PC-3 (cell line): ENCODE results near the gene IFFO2. TPM values are rescaled to one million over a fixed set of nuclear protein-coding genes. Genes with fewer than 3 reads are reported as not detected.
A peak's percentile ranks its signal among the peaks of the same experiment; 100 is the strongest.

Experiments used
- ATAC-seq: fragments of 200-7000 bp; cut with Tn5 transposase; 2 replicates; pipeline ENCODE4 v1.9.1; 2020; ENCODE audit warnings: mild to moderate bottlenecking, moderate library complexity
- BruUV-seq: library from RNA; stranded (reverse); fragments of 400-500 nt; replicated peaks from 2 replicates; lab custom pipeline; 2021; lab: Mats Ljungman, UMichigan
- CTCF ChIA-PET: fragments of 300-600 bp; sonication (Branson Sonifier 250); formaldehyde crosslinking; loops from one replicate; lab custom pipeline; 2022; ENCODE audit warnings: antibody characterized with exemption; lab: Charles Lee
- POLR2A ChIA-PET: fragments of 300-600 bp; sonication (Branson Sonifier 250); formaldehyde crosslinking; loops from one replicate; lab custom pipeline; 2022; ENCODE audit warnings: antibody characterized with exemption; ENCODE audit not compliant: unreplicated experiment; lab: Charles Lee
- DNase-seq: peaks from one replicate; pipeline ENCODE4 v3.0.0-alpha.2; 2015
- H2AFZ ChIP-seq: fragments of 300-600 bp; sonication (generic); 2 replicates; pipeline ENCODE4 v1.6.0; 2016; ENCODE audit warnings: antibody characterized with exemption, low read length
- H3F3A ChIP-seq: fragments of 300-600 bp; sonication (generic); one replicate; pipeline ENCODE4 v1.6.0; 2017; ENCODE audit warnings: antibody characterized with exemption, low read length, control low read depth, mild to moderate bottlenecking; ENCODE audit not compliant: unreplicated experiment
- H3K27ac ChIP-seq: fragments of 300-600 bp; sonication (generic); 2 replicates; pipeline ENCODE4 v1.5.1; 2016; ENCODE audit warnings: mild to moderate bottlenecking, low read length
- H3K27me3 ChIP-seq: fragments of 300-600 bp; sonication (generic); 2 replicates; pipeline ENCODE4 v1.6.1; 2016; ENCODE audit warnings: low read length, mixed read lengths
- H3K36me3 ChIP-seq: fragments of 300-600 bp; sonication (generic); 2 replicates; pipeline ENCODE4 v1.6.1; 2016; ENCODE audit warnings: low read depth, mixed run types, low read length, mixed read lengths
- H3K4me1 ChIP-seq: fragments of 300-600 bp; sonication (generic); 2 replicates; pipeline ENCODE4 v1.5.1; 2016; ENCODE audit warnings: low read length; ENCODE audit not compliant: insufficient read depth
- H3K4me2 ChIP-seq: fragments of 300-600 bp; sonication (generic); 2 replicates; pipeline ENCODE4 v1.6.0; 2016; ENCODE audit warnings: low read length
- H3K4me3 ChIP-seq: fragments of 300-600 bp; sonication (generic); 2 replicates; pipeline ENCODE4 v1.5.1; 2016; ENCODE audit warnings: mild to moderate bottlenecking, low read length, mixed read lengths
- H3K79me2 ChIP-seq: fragments of 300-600 bp; sonication (generic); 2 replicates; pipeline ENCODE4 v1.6.1; 2017; ENCODE audit warnings: low read length, mixed read lengths
- H3K9ac ChIP-seq: fragments of 300-600 bp; sonication (generic); 2 replicates; pipeline ENCODE4 v1.6.0; 2016; ENCODE audit warnings: mild to moderate bottlenecking, low read length
- H3K9me2 ChIP-seq: fragments of 300-600 bp; sonication (generic); replicated peaks from 2 replicates; pipeline ENCODE4 v1.6.1; 2016; ENCODE audit warnings: mixed run types, low read length, mixed read lengths
- H3K9me3 ChIP-seq: fragments of 300-600 bp; sonication (generic); 2 replicates; pipeline ENCODE4 v1.6.1; 2016; ENCODE audit warnings: low read length, mixed read lengths
- H4K20me1 ChIP-seq: fragments of 300-600 bp; sonication (generic); 2 replicates; pipeline ENCODE4 v1.6.1; 2016; ENCODE audit warnings: low read length, mixed read lengths
- EZH2 ChIP-seq: fragments of 300-600 bp; sonication (generic); IDR thresholded peaks from one replicate; pipeline ENCODE4 v1.6.1; 2017; ENCODE audit warnings: antibody characterized with exemption, mild to moderate bottlenecking, low read length; ENCODE audit not compliant: unreplicated experiment
- EZH2phosphoT487 ChIP-seq: fragments of 300-600 bp; sonication (generic); IDR thresholded peaks from 2 replicates; pipeline ENCODE4 v1.6.1; 2018; ENCODE audit warnings: mild to moderate bottlenecking, antibody characterized with exemption, low read length, borderline replicate concordance
- intact Hi-C: fragments of 100-400 bp; cut with micrococcal nuclease; formaldehyde crosslinking; loops from 2 replicates; pipeline ENCODE4 v1.9.0; 2023
- total RNA-seq: library from RNA; depleted of rRNA; stranded (reverse); fragments of >200 nt; gene quantifications from 2 replicates; pipeline ENCODE4 v1.2.3, GENCODE V29; 2014
- TF ChIP-seq, protein P1 (sequence below): fragments of 300-600 bp; sonication (generic); conservative IDR thresholded peaks from 2 replicates; pipeline ENCODE4 v1.5.1; 2017; ENCODE audit warnings: antibody characterized with exemption, low read depth, mild to moderate bottlenecking, low read length

IFFO2 gene
- total RNA-seq, 1 experiment from 2014 or later: 30.7 TPM

DNA sequence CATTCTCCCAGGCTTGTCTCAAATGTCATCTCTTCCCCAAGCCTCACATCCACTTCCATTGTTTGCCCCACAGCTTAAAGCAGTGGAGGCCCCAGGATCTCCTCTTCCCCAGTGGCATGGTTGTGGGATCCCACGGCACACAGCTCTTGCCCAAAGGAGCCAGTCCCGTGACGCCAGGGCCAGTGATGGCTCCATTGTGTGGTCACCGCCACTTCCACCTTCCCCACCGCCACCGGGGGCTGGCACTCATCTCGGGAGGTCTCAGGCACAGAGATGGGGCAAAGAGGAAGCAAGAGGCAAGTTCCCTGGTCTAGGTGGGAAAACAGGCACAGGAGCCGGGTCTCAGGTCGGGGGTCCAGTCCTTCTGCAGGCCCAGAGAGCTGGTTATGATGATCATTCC, 31.2 kb downstream of the IFFO2 start:
- Histone ChIP-seq H4K20me1 (no peaks in the 10 kb centered on the region), H3K79me2 (peaks cover 83% of the 10 kb centered on the region), H3K27ac (no peak overlapping the region), H3K27me3 (no peaks in the 10 kb centered on the region), H3K4me2 (no peak overlapping the region), H3K36me3 (peaks cover 8% of the 10 kb centered on the region; the same call in 1 of the 2 replicates), H2AFZ (no peak overlapping the region), H3K4me3 (no peak overlapping the region), H3K9ac (no peak overlapping the region), H3K9me2 (no peaks in the 10 kb centered on the region), H3F3A (no peaks in the 10 kb centered on the region), H3K9me3 (no peaks in the 10 kb centered on the region), H3K4me1 (peaks cover 82% of the 10 kb centered on the region)
- TF ChIP-seq, protein P1, sequence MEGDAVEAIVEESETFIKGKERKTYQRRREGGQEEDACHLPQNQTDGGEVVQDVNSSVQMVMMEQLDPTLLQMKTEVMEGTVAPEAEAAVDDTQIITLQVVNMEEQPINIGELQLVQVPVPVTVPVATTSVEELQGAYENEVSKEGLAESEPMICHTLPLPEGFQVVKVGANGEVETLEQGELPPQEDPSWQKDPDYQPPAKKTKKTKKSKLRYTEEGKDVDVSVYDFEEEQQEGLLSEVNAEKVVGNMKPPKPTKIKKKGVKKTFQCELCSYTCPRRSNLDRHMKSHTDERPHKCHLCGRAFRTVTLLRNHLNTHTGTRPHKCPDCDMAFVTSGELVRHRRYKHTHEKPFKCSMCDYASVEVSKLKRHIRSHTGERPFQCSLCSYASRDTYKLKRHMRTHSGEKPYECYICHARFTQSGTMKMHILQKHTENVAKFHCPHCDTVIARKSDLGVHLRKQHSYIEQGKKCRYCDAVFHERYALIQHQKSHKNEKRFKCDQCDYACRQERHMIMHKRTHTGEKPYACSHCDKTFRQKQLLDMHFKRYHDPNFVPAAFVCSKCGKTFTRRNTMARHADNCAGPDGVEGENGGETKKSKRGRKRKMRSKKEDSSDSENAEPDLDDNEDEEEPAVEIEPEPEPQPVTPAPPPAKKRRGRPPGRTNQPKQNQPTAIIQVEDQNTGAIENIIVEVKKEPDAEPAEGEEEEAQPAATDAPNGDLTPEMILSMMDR: no peak
- TF ChIP-seq EZH2phosphoT487: no peak
- no peak for TF ChIP-seq EZH2
- no peak for DNase-seq
- ChIA-PET CTCF (no interaction called here), POLR2A (no interaction called here)
- ATAC-seq: no peak
- no TSS peak for BruUV-seq
- intact Hi-C loops: no loop called here

DNA sequence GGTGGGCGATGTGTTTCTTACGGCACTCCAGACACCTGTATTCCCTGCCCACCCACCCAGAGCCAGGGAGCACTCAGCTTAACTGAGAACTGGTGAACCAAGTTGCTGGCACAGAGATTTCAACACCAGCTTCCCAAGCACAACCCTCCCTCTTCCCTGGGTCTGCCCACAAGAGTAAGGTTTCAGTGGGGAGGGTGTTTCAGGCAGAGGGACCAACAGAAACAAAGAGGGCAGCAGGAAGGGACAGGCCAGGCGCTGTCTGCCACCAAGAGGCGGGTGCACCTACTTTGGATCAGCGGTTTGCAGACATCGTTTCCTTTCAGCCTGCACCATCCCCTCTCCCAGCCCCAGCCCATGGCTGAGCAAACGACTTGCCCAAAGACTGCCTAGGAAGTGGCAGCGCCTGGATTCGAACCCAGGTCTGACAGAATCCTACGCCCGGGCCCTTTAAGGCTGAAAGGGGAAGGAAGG, 32.2 kb downstream of the IFFO2 start:
- no peaks in the 10 kb centered on the region for H3K9me2 ChIP-seq
- H3K79me2 ChIP-seq: peaks cover 80% of the 10 kb centered on the region
- no peak overlapping the region for H3K27ac ChIP-seq
- no peak for TF ChIP-seq EZH2
- TF ChIP-seq EZH2phosphoT487: no peak
- TF ChIP-seq, protein P1: no peak
- no peak overlapping the region for H3K4me3 ChIP-seq
- H3F3A ChIP-seq: no peaks in the 10 kb centered on the region
- H3K27me3 ChIP-seq: no peaks in the 10 kb centered on the region
- CTCF ChIA-PET: interaction anchor here (0.9 kb wide), 1 partner anchor 11 kb away, joined by 4 read pairs; no protein-coding TSS in a partner anchor
- H3K4me2 ChIP-seq: no peak overlapping the region
- H3K36me3 ChIP-seq: peaks cover 11% of the 10 kb centered on the region; the same call in 1 of the 2 replicates
- no peaks in the 10 kb centered on the region for H3K9me3 ChIP-seq
- POLR2A ChIA-PET: no interaction called here
- no peak for DNase-seq
- H2AFZ ChIP-seq: no peak overlapping the region
- BruUV-seq: no TSS peak
- intact Hi-C loops: loop anchor here (5.0 kb wide), 1 partner anchor 88 kb away; no protein-coding TSS in a partner anchor
- no peak overlapping the region for H3K9ac ChIP-seq
- ATAC-seq: no peak
- peaks cover 73% of the 10 kb centered on the region for H3K4me1 ChIP-seq
- no peaks in the 10 kb centered on the region for H4K20me1 ChIP-seq

DNA sequence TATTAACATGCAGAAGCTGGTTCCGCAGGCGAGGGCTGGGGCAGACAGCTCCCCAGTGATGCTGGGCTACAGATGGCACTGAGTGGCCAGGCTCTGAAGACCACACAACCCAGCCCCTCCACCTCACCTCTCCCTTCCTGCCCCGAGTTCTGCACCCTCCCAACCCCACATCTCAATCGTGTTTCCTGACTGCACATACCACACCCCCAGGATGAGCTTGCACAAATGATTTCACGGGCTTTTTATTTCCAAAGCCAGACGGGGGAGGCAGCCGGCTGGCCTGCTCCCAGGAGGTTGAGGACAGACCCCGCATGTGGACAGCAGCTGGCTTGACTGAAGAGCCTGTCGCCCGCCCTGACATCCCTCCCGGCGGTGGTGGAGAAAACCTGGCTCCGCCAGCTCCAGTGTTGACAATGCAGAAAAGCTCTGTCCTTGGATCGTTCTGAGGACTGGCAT, 32.7 kb downstream of the IFFO2 start:
- ChIA-PET POLR2A (no interaction called here), CTCF (interaction anchor here (0.9 kb wide), 1 partner anchor 11 kb away, joined by 4 read pairs; no protein-coding TSS in a partner anchor)
- Histone ChIP-seq H3K9ac (no peak overlapping the region), H3K27ac (peak overlapping the region; percentile 92), H3K9me2 (no peaks in the 10 kb centered on the region), H3K79me2 (peaks cover 75% of the 10 kb centered on the region), H4K20me1 (no peaks in the 10 kb centered on the region), H3K4me3 (no peak overlapping the region), H3K4me2 (no peak overlapping the region), H3K27me3 (no peaks in the 10 kb centered on the region), H3K9me3 (no peaks in the 10 kb centered on the region), H3K36me3 (peaks cover 11% of the 10 kb centered on the region; the same call in 1 of the 2 replicates), H3F3A (no peaks in the 10 kb centered on the region), H2AFZ (no peak overlapping the region), H3K4me1 (peaks cover 68% of the 10 kb centered on the region)
- no peak for ATAC-seq
- TF ChIP-seq EZH2 (no peak), EZH2phosphoT487 (no peak)
- TF ChIP-seq, protein P1: no peak
- DNase-seq: no peak
- no TSS peak for BruUV-seq
- intact Hi-C loops: loop anchor here (2.0 to 5.0 kb wide), 2 partner anchors 31 to 89 kb away; no protein-coding TSS in a partner anchor
